PC-9 (cell line): ENCODE results near the gene LNX1.

Experiments
- EZH2 ChIP-seq: fragments of 200-600 bp; sonication (generic); IDR thresholded peaks from 2 replicates; pipeline ENCODE4 v1.8.0; 2017; ENCODE audit warnings: antibody characterized with exemption, low read depth
- TF ChIP-seq, protein P1 (sequence below): fragments of 200-600 bp; sonication (generic); conservative IDR thresholded peaks from 2 replicates; pipeline ENCODE4 v1.6.1; 2017; ENCODE audit warnings: mixed run types, antibody characterized with exemption, mild to moderate bottlenecking, moderate library complexity

DNA sequence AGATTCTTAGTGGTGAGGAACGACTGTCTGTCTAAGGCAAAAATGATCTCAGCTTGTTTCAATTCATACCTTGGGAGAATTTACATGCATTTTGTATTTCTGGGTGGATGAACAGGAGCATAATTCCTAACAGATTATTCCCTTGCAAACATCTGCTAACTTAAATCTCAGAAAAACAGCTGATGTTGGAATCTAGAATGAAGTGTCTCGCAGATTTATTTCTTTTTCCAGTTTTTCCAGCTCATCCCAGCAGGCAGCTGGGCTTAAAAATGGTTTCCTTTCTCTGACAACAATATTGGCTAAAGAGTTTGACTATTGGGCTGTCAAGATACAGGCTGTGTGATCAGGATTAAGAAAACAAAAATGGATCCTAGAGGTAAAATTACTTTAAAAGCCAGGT lies 1.1 kb downstream of the LNX1 start:
- TF ChIP-seq, protein P1, sequence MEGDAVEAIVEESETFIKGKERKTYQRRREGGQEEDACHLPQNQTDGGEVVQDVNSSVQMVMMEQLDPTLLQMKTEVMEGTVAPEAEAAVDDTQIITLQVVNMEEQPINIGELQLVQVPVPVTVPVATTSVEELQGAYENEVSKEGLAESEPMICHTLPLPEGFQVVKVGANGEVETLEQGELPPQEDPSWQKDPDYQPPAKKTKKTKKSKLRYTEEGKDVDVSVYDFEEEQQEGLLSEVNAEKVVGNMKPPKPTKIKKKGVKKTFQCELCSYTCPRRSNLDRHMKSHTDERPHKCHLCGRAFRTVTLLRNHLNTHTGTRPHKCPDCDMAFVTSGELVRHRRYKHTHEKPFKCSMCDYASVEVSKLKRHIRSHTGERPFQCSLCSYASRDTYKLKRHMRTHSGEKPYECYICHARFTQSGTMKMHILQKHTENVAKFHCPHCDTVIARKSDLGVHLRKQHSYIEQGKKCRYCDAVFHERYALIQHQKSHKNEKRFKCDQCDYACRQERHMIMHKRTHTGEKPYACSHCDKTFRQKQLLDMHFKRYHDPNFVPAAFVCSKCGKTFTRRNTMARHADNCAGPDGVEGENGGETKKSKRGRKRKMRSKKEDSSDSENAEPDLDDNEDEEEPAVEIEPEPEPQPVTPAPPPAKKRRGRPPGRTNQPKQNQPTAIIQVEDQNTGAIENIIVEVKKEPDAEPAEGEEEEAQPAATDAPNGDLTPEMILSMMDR, result no peak
- no peak for TF ChIP-seq EZH2
